HCT116 (cell line): ENCODE measurements around the gene BHLHA9. TPM values are rescaled to one million over a fixed set of nuclear protein-coding genes. Genes with fewer than 3 reads are reported as not detected.

Experiments
- ATAC-seq: fragments of 200-7000 bp; cut with Tn5 transposase; 2 replicates; pipeline ENCODE4 v1.9.1; 2020; ENCODE audit warnings: mild to moderate bottlenecking, moderate library complexity
- BruUV-seq: library from RNA; stranded (reverse); fragments of 400-500 nt; replicated peaks from 2 replicates; lab custom pipeline; 2021; lab: Mats Ljungman, UMichigan
- CTCF ChIA-PET: fragments of 300-600 bp; sonication (Branson Sonifier 250); formaldehyde crosslinking; loops from one replicate; lab custom pipeline; 2021; ENCODE audit warnings: antibody characterized with exemption; lab: Charles Lee
- POLR2A ChIA-PET: fragments of 300-600, 350-600 bp; sonication (Branson Sonifier 250); formaldehyde crosslinking; loops from one replicate; lab custom pipeline; 2021; ENCODE audit warnings: antibody characterized with exemption; lab: Charles Lee
- RAD21 ChIA-PET, 2 experiments: fragments of 300-600 bp; sonication (Branson Sonifier 250); formaldehyde crosslinking; loops; one replicate each; lab custom pipeline; 2023; ENCODE audit warnings: low total read pairs in 2 of 2; ENCODE audit not compliant: uncharacterized antibody in 2 of 2, unreplicated experiment in 2 of 2, low non-redundant PET in 1 of 2; lab: Charles Lee
- DNase-seq: peaks from one replicate; pipeline ENCODE4 v3.0.0-alpha.2; 2010; ENCODE audit warnings: low read depth, low spot score
- H2AFZ ChIP-seq: fragments of 200-600 bp; shearing (Covaris generic), sonication (generic); 2 replicates; pipeline ENCODE4 v1.6.1; 2017; ENCODE audit warnings: low read depth, mixed run types, mixed read lengths, antibody characterized with exemption, low read length; ENCODE audit not compliant: poor library complexity, severe bottlenecking
- H3K27ac ChIP-seq: 2 replicates; pipeline ENCODE4 v1.5.1; 2012; ENCODE audit warnings: low read depth, low read length
- H3K27me3 ChIP-seq: fragments of 200-600 bp; sonication (generic); 2 replicates; pipeline ENCODE4 v1.6.1; 2016; ENCODE audit warnings: mixed run types, low read length, mixed read lengths; ENCODE audit not compliant: insufficient read depth
- H3K36me3 ChIP-seq, 2 experiments: fragments of 200-500 bp in 1 of 2; fragments of 200-600 bp in 1 of 2; sonication (Bioruptor generic) in 1 of 2; sonication (generic) in 1 of 2; 2 replicates each; pipeline versions ENCODE4 v1.5.1 to v1.6.1; 2014 to 2016; ENCODE audit warnings: low read length in 2 of 2, inconsistent platforms in 1 of 2, mixed read lengths in 1 of 2, mixed run types in 1 of 2; ENCODE audit not compliant: insufficient read depth in 2 of 2, control insufficient read depth in 1 of 2
- H3K4me1 ChIP-seq, 2 experiments: fragments of 200-600 bp in 1 of 2; sonication (generic) in 1 of 2; 2 replicates each; pipeline versions ENCODE4 v1.5.1 to v1.6.1; 2012 to 2017; ENCODE audit warnings: low read length in 2 of 2, inconsistent platforms in 1 of 2, mild to moderate bottlenecking in 1 of 2, mixed read lengths in 1 of 2, mixed run types in 1 of 2, moderate library complexity in 1 of 2; ENCODE audit not compliant: insufficient read depth in 2 of 2, control insufficient read depth in 1 of 2
- H3K4me2 ChIP-seq: fragments of 200-600 bp; sonication (generic); 2 replicates; pipeline ENCODE4 v1.6.1; 2017; ENCODE audit warnings: mixed run types, low read length, mixed read lengths
- H3K4me3 ChIP-seq, 2 experiments: fragments of 200-600 bp in 1 of 2; sonication (generic) in 1 of 2; replicated peaks in 1 of 2; 2 replicates each; pipeline ENCODE4 v1.5.1; 2011 to 2016; ENCODE audit warnings: low read length in 2 of 2, control low read depth in 1 of 2, low read depth in 1 of 2, mild to moderate bottlenecking in 1 of 2, mixed read lengths in 1 of 2, mixed run types in 1 of 2
- H3K79me2 ChIP-seq: fragments of 200-600 bp; sonication (generic); 2 replicates; pipeline ENCODE4 v1.6.1; 2017; ENCODE audit warnings: mild to moderate bottlenecking, mixed run types, low read length, moderate library complexity, mixed read lengths; ENCODE audit not compliant: insufficient read depth
- H3K9ac ChIP-seq: fragments of 200-600 bp; sonication (generic); 2 replicates; pipeline ENCODE4 v1.6.1; 2016; ENCODE audit warnings: low read length, mixed read lengths
- H3K9me2 ChIP-seq: fragments of 200-600 bp; sonication (generic), shearing (Covaris generic); 2 replicates; pipeline ENCODE4 v1.6.1; 2017; ENCODE audit warnings: mixed run types, mild to moderate bottlenecking, moderate library complexity; ENCODE audit not compliant: insufficient read depth
- H3K9me3 ChIP-seq, 2 experiments: fragments of 200-500 bp in 1 of 2; fragments of 200-600 bp in 1 of 2; sonication (Bioruptor generic) in 1 of 2; sonication (generic) in 1 of 2; 2 replicates each; pipeline ENCODE4 v1.6.1; 2014 to 2017; ENCODE audit warnings: low read length in 2 of 2, mixed read lengths in 2 of 2, inconsistent platforms in 1 of 2, low read depth in 1 of 2, mild to moderate bottlenecking in 1 of 2, mixed run types in 1 of 2, moderate library complexity in 1 of 2; ENCODE audit not compliant: control insufficient read depth in 1 of 2, insufficient read depth in 1 of 2
- H4K20me1 ChIP-seq: fragments of 200-600 bp; sonication (generic), shearing (Covaris generic); 2 replicates; pipeline ENCODE4 v1.6.1; 2017; ENCODE audit warnings: mixed run types, mild to moderate bottlenecking, moderate library complexity; ENCODE audit not compliant: insufficient read depth
- ATF3 ChIP-seq: IDR thresholded peaks from 2 replicates; pipeline ENCODE4 v1.6.1; 2012
- RAD21 ChIP-seq: IDR thresholded peaks from 2 replicates; pipeline ENCODE4 v1.6.1; 2012; ENCODE audit warnings: low read depth, mild to moderate bottlenecking
- TCF7L2 ChIP-seq: IDR thresholded peaks from 2 replicates; pipeline ENCODE4 v1.7.0; 2011; ENCODE audit warnings: borderline replicate concordance, inconsistent platforms; ENCODE audit not compliant: insufficient read depth, insufficient read length; ENCODE audit errors: extremely low read depth
- YY1 ChIP-seq: IDR thresholded peaks from 2 replicates; pipeline ENCODE4 v1.6.1; 2011; ENCODE audit warnings: low read length, low read depth, moderate library complexity, mild to moderate bottlenecking; ENCODE audit not compliant: insufficient replicate concordance; ENCODE audit errors: extremely low read depth
- ZBTB33 ChIP-seq: IDR thresholded peaks from 2 replicates; pipeline ENCODE4 v1.6.1; 2011; ENCODE audit warnings: mild to moderate bottlenecking, low read length, moderate library complexity; ENCODE audit not compliant: insufficient replicate concordance; ENCODE audit errors: extremely low read depth
- intact Hi-C: fragments of 100-400 bp; cut with micrococcal nuclease; formaldehyde crosslinking; loops from 2 replicates; pipeline ENCODE4 v1.10.0; 2022
- total RNA-seq: library from RNA; stranded (reverse); gene quantifications from one replicate; pipeline ENCODE4 v1.2.1, GENCODE V29; 2021; ENCODE audit not compliant: unreplicated experiment
- TF ChIP-seq, protein P1 (sequence below): IDR thresholded peaks from 2 replicates; pipeline ENCODE4 v1.6.1; 2012

BHLHA9 gene
- total RNA-seq, 1 experiment from 2014 or later = not detected

- no peak for TF ChIP-seq ZBTB33
Observed at GRCh38 chr17:1224330-1224729, 45.9 kb upstream of the BHLHA9 start (continued).

- H2AFZ ChIP-seq = no peak overlapping the region
- H3K4me3 ChIP-seq = no peak overlapping the region
- TF ChIP-seq TCF7L2 (no peak), ATF3 (no peak), YY1 (no peak), RAD21 (no peak)
- TF ChIP-seq, protein P1, sequence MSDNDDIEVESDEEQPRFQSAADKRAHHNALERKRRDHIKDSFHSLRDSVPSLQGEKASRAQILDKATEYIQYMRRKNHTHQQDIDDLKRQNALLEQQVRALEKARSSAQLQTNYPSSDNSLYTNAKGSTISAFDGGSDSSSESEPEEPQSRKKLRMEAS = no peak
- CTCF ChIA-PET = no interaction called here
- no TSS peak for BruUV-seq
- H4K20me1 ChIP-seq = no peaks in the 10 kb centered on the region
- no peaks in the 10 kb centered on the region for H3K4me1 ChIP-seq
- no peaks in the 10 kb centered on the region for H3K9me2 ChIP-seq
- intact Hi-C loops = no loop called here
- DNase-seq (no peak), ATAC-seq (no peak)
- no peak overlapping the region for H3K27ac ChIP-seq
- H3K36me3 ChIP-seq = no peaks in the 10 kb centered on the region
- RAD21 ChIA-PET = no interaction called here
- H3K9me3 ChIP-seq = no peaks in the 10 kb centered on the region
- POLR2A ChIA-PET = no interaction called here
- H3K9ac ChIP-seq = no peak overlapping the region
- no peaks in the 10 kb centered on the region for H3K79me2 ChIP-seq
- no peak overlapping the region for H3K4me2 ChIP-seq
- no peaks in the 10 kb centered on the region for H3K27me3 ChIP-seq
Observed at GRCh38 chr17:1226308-1226707, 43.9 kb upstream of the BHLHA9 start.
